Loucy (cell line): ENCODE data around the gene KCNJ15.

Source experiments
- H2AFZ ChIP-seq: fragments of 200-600 bp; sonication (generic); 2 replicates; pipeline ENCODE4 v1.6.0; 2016; ENCODE audit warnings: antibody characterized with exemption, mild to moderate bottlenecking, low read length, moderate library complexity
- H3F3A ChIP-seq: fragments of 200-600 bp; 2 replicates; pipeline ENCODE4 v1.6.0; 2016; ENCODE audit warnings: antibody characterized with exemption, low read depth, mild to moderate bottlenecking
- H3K27me3 ChIP-seq: fragments of 200-600 bp; sonication (generic); 2 replicates; pipeline ENCODE4 v1.6.1; 2014; ENCODE audit warnings: low read length, mild to moderate bottlenecking; ENCODE audit not compliant: insufficient read depth, poor library complexity, severe bottlenecking
- H3K36me3 ChIP-seq: fragments of 200-600 bp; sonication (generic); 2 replicates; pipeline ENCODE4 v1.6.1; 2016; ENCODE audit warnings: low read length; ENCODE audit not compliant: insufficient read depth
- H3K4me1 ChIP-seq: fragments of 200-600 bp; sonication (generic); 2 replicates; pipeline ENCODE4 v1.5.1; 2014; ENCODE audit warnings: low read length, mild to moderate bottlenecking; ENCODE audit not compliant: insufficient read depth, poor library complexity, severe bottlenecking
- H3K4me2 ChIP-seq: fragments of 200-600 bp; sonication (generic); 2 replicates; pipeline ENCODE4 v1.6.0; 2014; ENCODE audit warnings: antibody characterized with exemption, low read length, low read depth, mild to moderate bottlenecking; ENCODE audit not compliant: poor library complexity, severe bottlenecking
- H3K4me3 ChIP-seq: fragments of 200-600 bp; sonication (generic); 2 replicates; pipeline ENCODE4 v1.5.1; 2014; ENCODE audit warnings: low read length, mild to moderate bottlenecking, mixed read lengths; ENCODE audit not compliant: poor library complexity, severe bottlenecking
- H3K79me2 ChIP-seq: fragments of 200-600 bp; sonication (generic); 2 replicates; pipeline ENCODE4 v1.6.1; 2014; ENCODE audit warnings: low read length; ENCODE audit not compliant: insufficient read depth
- H3K9ac ChIP-seq: fragments of 200-600 bp; sonication (generic); 2 replicates; pipeline ENCODE4 v1.6.0; 2014; ENCODE audit warnings: mild to moderate bottlenecking, low read depth, low read length, moderate library complexity; ENCODE audit not compliant: poor library complexity, severe bottlenecking
- H3K9me2 ChIP-seq: fragments of 200-600 bp; sonication (generic); replicated peaks from 2 replicates; pipeline ENCODE4 v1.6.1; 2016; ENCODE audit warnings: low read depth, low read length, mixed read lengths
- H3K9me3 ChIP-seq: fragments of 200-600 bp; sonication (generic); 2 replicates; pipeline ENCODE4 v1.6.1; 2014; ENCODE audit warnings: mild to moderate bottlenecking, antibody characterized with exemption, low read length, low read depth; ENCODE audit not compliant: insufficient read depth
- H4K20me1 ChIP-seq: fragments of 200-600 bp; sonication (generic); 2 replicates; pipeline ENCODE4 v1.6.0; 2014; ENCODE audit warnings: antibody characterized with exemption, low read length, mild to moderate bottlenecking; ENCODE audit not compliant: insufficient read depth, poor library complexity, severe bottlenecking
- CTCF ChIP-seq: fragments of 200-600 bp; sonication (generic); conservative IDR thresholded peaks from 2 replicates; pipeline ENCODE4 v1.5.1; 2014; ENCODE audit warnings: mild to moderate bottlenecking, antibody characterized with exemption, low read length
- EZH2phosphoT487 ChIP-seq: fragments of 200-600 bp; IDR thresholded peaks from 2 replicates; pipeline ENCODE4 v1.6.1; 2018; ENCODE audit warnings: antibody characterized with exemption, mild to moderate bottlenecking, moderate library complexity, borderline replicate concordance

The KCNJ15 gene

GRCh38 chr21:38319781-38320180 lies 63.0 kb downstream of the KCNJ15 start:
- Histone ChIP-seq H3K79me2 (no peaks in the 10 kb centered on the region), H3K4me3 (no peak overlapping the region), H3K36me3 (no peaks in the 10 kb centered on the region), H2AFZ (no peak overlapping the region), H3K4me1 (peaks cover 18% of the 10 kb centered on the region), H3K9me2 (no peaks in the 10 kb centered on the region), H3K9me3 (no peaks in the 10 kb centered on the region), H3K27me3 (no peaks in the 10 kb centered on the region), H3K9ac (no peak overlapping the region), H3F3A (no peaks in the 10 kb centered on the region), H3K4me2 (no peak overlapping the region), H4K20me1 (no peaks in the 10 kb centered on the region)
- TF ChIP-seq EZH2phosphoT487 (no peak), CTCF (no peak)

GRCh38 chr21:38321568-38321967 lies 64.8 kb downstream of the KCNJ15 start:
- Histone ChIP-seq H3K27me3 (no peaks in the 10 kb centered on the region), H3K4me3 (no peak overlapping the region), H3K9me2 (no peaks in the 10 kb centered on the region), H2AFZ (no peak overlapping the region), H3F3A (no peaks in the 10 kb centered on the region), H3K9me3 (no peaks in the 10 kb centered on the region), H4K20me1 (no peaks in the 10 kb centered on the region), H3K4me1 (peaks cover 22% of the 10 kb centered on the region), H3K9ac (no peak overlapping the region), H3K36me3 (no peaks in the 10 kb centered on the region), H3K4me2 (no peak overlapping the region), H3K79me2 (no peaks in the 10 kb centered on the region)
- TF ChIP-seq EZH2phosphoT487, result no peak

GRCh38 chr21:38322311-38322950 lies 65.6 kb downstream of the KCNJ15 start:
- Histone ChIP-seq H3K4me2 (no peak overlapping the region), H4K20me1 (no peaks in the 10 kb centered on the region), H3F3A (no peaks in the 10 kb centered on the region), H3K9me2 (no peaks in the 10 kb centered on the region), H3K9ac (no peak overlapping the region), H3K4me3 (no peak overlapping the region), H3K79me2 (no peaks in the 10 kb centered on the region), H2AFZ (no peak overlapping the region), H3K36me3 (no peaks in the 10 kb centered on the region), H3K27me3 (no peaks in the 10 kb centered on the region), H3K9me3 (no peaks in the 10 kb centered on the region), H3K4me1 (peaks cover 22% of the 10 kb centered on the region)
- no peak for TF ChIP-seq EZH2phosphoT487
- TF ChIP-seq CTCF, result no peak
